PFSK-1 (cell line): Measurements from ENCODE around the gene NES.

Source experiments
- FOXP2 ChIP-seq: optimal IDR thresholded peaks from 2 replicates; pipeline ENCODE3; 2011; ENCODE audit warnings: borderline replicate concordance, control low read depth, inconsistent platforms; ENCODE audit not compliant: insufficient read depth; ENCODE audit errors: extremely low read length, extremely low read depth
- POLR2AphosphoS5 ChIP-seq: IDR thresholded peaks from 2 replicates; pipeline ENCODE4 v1.6.1; 2012; ENCODE audit warnings: low read depth, mild to moderate bottlenecking, control low read depth, low read length, moderate library complexity
- SIN3A ChIP-seq: IDR thresholded peaks from 2 replicates; pipeline ENCODE4 v1.6.1; 2012; ENCODE audit warnings: mild to moderate bottlenecking, low read length, moderate library complexity, borderline replicate concordance; ENCODE audit not compliant: insufficient read depth
- TAF1 ChIP-seq: IDR thresholded peaks from 2 replicates; pipeline ENCODE4 v1.6.1; 2012; ENCODE audit warnings: low read length, control low read depth, borderline replicate concordance; ENCODE audit not compliant: insufficient read depth
- TF ChIP-seq, protein P1 (sequence below), 2 experiments: IDR thresholded peaks; 2 replicates each; pipeline versions ENCODE4 v1.6.1 to v1.8.0; 2011 to 2012; ENCODE audit warnings: low read depth in 2 of 2, low read length in 2 of 2, control low read depth in 1 of 2, inconsistent platforms in 1 of 2, mild to moderate bottlenecking in 1 of 2, moderate library complexity in 1 of 2; ENCODE audit not compliant: insufficient read depth in 1 of 2

NES gene

DNA sequence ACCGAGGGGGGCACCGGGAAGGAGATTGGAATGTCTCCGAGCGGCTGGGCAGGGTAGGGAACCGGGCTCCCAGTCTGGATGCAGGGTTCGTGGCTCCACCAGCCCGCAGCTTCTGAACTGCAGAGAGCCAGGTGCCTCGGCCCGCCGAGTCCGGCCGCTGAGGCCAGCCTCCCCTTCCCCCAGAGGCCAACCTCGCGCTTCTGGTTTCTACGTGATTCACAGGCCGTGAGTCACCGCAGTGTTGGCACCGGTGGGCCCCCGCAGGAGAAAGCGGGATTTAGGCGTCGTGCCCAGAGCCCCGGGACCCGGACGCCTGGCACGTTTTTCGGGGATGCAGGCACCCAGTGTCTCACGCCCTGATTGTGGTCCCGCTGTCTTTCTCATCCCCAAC, 27.7 kb upstream of the NES start:
- TF ChIP-seq TAF1 (no peak), SIN3A (no peak), POLR2AphosphoS5 (no peak), FOXP2 (no peak)

DNA sequence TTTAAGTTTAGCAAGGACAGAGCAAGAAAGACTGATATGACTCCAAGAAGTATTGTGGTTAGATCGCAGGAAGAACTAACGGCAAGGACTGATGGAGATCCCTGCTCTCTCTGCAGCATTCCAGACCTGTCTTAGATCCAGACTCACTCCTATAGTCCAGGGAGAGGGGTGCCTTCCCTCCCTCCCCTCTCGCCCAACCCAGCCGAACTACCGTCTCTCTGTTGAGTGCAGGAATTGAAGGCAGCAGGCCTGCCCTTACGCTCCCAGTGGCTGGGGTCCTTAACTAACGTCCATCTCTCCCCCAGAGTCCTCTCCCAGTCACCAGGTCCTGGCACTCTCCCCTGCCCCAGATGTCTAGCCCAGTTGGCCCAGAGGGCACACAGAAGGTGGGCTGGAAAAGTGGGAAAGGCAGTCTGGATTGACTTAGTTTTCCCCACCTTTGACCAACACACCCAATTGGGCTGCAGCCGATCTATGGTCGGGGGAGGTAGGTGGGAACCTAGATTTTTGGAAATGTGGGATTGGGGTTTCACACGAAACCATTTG, 27.0 kb upstream of the NES start:
- no peak for TF ChIP-seq SIN3A

DNA sequence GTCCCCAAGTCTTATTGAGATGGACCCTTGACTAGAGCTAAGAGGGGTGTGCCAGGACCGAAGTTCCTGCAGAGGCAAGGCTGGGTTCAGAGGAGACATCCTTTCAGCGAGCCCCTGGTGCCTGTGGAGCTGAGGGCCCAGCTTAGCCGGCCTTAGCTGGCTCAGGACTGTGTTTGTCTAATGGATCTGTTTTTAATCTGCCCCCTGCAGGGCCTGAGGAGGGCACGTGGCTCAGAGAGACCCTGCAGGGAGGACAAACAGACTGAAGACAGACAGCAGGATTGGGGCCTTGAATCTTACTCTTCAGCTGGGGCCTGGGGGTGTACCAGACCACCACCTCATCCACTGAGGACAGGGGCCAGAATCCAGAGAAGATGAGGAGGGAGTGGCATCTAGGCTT, 26.5 kb upstream of the NES start:
- TF ChIP-seq SIN3A (no peak), FOXP2 (no peak), TAF1 (no peak), POLR2AphosphoS5 (no peak)
- TF ChIP-seq, protein P1, sequence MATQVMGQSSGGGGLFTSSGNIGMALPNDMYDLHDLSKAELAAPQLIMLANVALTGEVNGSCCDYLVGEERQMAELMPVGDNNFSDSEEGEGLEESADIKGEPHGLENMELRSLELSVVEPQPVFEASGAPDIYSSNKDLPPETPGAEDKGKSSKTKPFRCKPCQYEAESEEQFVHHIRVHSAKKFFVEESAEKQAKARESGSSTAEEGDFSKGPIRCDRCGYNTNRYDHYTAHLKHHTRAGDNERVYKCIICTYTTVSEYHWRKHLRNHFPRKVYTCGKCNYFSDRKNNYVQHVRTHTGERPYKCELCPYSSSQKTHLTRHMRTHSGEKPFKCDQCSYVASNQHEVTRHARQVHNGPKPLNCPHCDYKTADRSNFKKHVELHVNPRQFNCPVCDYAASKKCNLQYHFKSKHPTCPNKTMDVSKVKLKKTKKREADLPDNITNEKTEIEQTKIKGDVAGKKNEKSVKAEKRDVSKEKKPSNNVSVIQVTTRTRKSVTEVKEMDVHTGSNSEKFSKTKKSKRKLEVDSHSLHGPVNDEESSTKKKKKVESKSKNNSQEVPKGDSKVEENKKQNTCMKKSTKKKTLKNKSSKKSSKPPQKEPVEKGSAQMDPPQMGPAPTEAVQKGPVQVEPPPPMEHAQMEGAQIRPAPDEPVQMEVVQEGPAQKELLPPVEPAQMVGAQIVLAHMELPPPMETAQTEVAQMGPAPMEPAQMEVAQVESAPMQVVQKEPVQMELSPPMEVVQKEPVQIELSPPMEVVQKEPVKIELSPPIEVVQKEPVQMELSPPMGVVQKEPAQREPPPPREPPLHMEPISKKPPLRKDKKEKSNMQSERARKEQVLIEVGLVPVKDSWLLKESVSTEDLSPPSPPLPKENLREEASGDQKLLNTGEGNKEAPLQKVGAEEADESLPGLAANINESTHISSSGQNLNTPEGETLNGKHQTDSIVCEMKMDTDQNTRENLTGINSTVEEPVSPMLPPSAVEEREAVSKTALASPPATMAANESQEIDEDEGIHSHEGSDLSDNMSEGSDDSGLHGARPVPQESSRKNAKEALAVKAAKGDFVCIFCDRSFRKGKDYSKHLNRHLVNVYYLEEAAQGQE (IDR thresholded peaks at IDR 0.05; ENCODE audit: insufficient read depth in 1 of 2, low read depth in 2 of 2, low read length in 2 of 2): no peak

DNA sequence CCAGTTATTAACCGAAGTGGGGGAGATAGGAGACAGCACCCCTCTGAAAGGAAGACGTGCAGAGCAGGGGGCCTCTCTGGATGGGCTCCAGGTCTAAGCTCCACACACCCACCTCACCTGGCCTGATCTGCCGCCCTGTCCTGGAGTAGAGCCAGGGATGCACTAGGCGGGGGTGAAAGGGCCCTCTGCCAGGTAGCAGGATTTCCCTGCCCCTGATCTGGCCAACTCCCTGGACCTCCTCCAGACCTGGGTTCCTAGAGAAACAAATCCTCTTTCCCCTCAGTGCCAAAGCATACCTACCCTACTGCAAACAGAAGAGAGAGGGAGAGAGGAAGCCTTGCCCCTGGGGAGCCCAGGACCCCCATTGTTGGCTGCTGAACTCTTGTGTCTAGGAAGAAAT, 26.1 kb upstream of the NES start:
- TF ChIP-seq, protein P1 (IDR thresholded peaks at IDR 0.05; ENCODE audit: insufficient read depth in 1 of 2, low read depth in 2 of 2, low read length in 2 of 2): no peak
- TF ChIP-seq POLR2AphosphoS5 (no peak), SIN3A (no peak), FOXP2 (no peak), TAF1 (no peak)

DNA sequence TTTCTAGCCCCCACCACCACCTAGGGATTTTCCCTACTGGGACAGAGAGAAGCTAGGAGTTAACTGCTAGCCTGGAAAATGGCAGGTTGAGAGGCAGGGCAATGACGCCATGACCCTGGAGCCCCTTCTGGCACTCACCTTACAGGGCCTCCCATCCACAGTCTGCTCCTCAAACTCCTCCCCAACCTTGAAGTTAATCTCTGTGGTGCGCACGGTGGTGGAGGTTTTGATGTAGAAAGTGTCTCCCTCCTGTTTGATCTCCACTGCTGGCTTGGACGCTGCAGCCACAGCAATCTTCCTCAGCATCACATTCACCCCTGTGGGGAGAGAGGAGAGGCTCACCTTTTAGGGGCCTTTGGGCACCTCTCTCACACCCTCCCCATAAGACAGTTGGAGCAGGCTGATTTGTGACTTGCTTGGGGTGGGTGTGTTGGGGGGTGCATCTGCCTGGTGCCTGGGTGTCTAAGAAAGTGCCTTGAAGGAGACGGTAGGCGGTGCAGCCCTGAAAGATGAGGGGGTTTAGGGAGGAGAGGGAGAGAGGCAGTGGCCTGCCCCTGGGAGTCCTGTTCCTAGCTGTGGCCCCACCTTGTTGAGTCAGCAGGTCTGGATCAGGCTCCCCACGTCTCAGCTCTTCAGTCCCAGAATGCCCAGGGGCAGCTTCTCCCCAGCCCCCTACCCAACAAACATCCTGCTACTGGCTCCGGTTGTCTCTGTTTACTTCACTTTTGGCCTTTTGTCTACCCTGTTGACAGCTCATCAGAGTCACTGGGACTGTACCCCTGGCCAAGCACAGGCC, 23.7 kb upstream of the NES start:
- TF ChIP-seq FOXP2: no peak
- no peak for TF ChIP-seq SIN3A
- TF ChIP-seq TAF1: no peak
- TF ChIP-seq, protein P1 (IDR thresholded peaks at IDR 0.05; ENCODE audit: insufficient read depth in 1 of 2, low read depth in 2 of 2, low read length in 2 of 2): no peak
- TF ChIP-seq POLR2AphosphoS5: no peak

DNA sequence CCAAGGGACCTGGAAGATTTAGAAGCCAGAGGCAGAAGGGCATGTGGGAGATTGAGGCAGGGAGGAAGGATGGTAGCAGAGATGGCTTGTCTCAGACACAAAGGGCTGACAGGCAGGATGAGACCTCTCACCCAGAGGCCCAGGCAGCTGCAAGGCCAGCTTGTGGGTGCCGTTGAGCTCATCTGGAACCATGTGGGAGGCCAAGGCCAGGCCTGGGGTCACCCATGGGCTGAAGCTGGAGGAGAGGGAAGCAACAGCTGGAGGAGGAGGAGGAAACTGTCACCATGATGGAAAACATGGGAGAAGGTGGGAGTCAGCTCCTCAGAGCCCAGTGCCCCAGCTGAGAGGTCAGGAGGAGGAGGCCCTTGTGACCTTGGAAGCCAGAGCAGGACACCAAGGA, 21.8 kb upstream of the NES start:
- TF ChIP-seq SIN3A: no peak

DNA sequence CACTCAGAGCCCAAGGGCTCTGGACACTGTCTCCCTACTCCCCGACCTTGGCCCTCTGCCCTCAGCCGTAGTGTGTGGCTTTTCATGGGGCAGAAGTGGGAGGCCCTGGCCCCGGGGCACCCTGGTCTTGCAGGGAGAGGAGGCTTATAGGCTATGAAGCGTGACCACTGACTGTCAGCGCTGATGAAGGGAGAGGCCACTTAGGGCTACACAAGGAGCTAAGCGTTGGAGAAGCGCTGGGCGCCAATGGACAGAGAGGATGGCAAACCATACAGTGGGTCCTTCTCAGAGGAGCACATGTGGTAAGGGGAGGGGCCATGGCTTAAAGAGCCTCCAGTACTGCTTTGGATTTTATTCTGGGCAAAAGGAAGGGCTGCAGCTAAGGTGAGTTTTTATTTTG, 20.3 kb upstream of the NES start:
- TF ChIP-seq FOXP2 (no peak), POLR2AphosphoS5 (no peak), SIN3A (no peak)
